ENCODE results near the gene CSNK1G3.

DNA sequence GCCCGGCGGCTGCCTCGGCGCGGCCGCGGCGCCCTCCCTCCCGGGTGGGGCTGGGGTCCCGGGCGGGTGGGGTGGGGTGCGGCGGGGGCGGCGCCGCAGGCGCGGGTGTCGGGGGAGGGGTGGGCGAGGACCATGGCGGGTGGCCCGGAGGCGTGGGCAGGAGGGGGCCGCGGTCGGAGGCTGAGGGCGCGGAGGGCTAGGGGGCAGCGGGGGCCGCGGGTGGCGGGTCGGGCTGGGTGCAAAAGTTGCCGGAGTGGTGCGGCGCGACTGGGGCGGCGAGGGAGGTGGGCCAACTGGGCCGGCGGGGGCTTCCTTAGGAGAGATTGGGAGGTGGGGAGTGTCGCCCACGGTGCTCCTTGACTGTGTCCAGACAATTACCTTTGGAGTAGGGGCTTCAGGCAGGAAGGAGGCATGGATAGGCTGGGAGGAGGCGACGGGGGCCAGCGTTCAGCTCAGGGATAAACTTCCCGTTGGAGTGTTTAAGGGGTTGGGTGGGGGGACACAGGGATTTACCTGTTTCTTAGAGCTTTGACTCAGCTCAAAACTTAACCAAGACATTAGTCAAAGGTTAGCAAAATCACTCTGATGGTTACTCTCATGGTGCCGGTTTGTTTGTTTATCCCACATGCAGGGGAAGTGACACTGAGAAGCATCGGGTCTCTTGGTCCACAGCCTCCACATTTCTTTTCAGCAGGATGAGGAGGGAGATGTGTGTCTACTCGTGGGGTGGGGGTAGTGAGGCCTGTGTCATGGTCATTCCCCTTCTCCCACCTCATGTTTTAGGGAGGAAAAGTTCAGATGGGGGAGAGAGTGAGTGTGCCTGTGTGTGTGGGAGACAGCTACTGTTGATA lies 859 bp downstream of the CSNK1G3 start:
- TF ChIP-seq, protein P1, sequence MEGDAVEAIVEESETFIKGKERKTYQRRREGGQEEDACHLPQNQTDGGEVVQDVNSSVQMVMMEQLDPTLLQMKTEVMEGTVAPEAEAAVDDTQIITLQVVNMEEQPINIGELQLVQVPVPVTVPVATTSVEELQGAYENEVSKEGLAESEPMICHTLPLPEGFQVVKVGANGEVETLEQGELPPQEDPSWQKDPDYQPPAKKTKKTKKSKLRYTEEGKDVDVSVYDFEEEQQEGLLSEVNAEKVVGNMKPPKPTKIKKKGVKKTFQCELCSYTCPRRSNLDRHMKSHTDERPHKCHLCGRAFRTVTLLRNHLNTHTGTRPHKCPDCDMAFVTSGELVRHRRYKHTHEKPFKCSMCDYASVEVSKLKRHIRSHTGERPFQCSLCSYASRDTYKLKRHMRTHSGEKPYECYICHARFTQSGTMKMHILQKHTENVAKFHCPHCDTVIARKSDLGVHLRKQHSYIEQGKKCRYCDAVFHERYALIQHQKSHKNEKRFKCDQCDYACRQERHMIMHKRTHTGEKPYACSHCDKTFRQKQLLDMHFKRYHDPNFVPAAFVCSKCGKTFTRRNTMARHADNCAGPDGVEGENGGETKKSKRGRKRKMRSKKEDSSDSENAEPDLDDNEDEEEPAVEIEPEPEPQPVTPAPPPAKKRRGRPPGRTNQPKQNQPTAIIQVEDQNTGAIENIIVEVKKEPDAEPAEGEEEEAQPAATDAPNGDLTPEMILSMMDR (IDR thresholded peaks at IDR 0.05 in 2 of 3, conservative IDR thresholded peaks at IDR 0.05 in 1 of 3; ENCODE audit: borderline replicate concordance in 1 of 3, insufficient read depth in 1 of 3, low read depth in 2 of 3, low read length in 2 of 3): no peak
- TF ChIP-seq MAX (IDR thresholded peaks at IDR 0.05): no peak
- no peak for TF ChIP-seq SRF (IDR thresholded peaks at IDR 0.05; ENCODE audit: low read depth)
- TF ChIP-seq, protein P2, sequence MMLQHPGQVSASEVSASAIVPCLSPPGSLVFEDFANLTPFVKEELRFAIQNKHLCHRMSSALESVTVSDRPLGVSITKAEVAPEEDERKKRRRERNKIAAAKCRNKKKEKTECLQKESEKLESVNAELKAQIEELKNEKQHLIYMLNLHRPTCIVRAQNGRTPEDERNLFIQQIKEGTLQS (IDR thresholded peaks at IDR 0.05): no peak
- TF ChIP-seq POLR2AphosphoS5 (IDR thresholded peaks at IDR 0.05; ENCODE audit: low read depth, low read length): no peak
- TF ChIP-seq ZNF274 (IDR thresholded peaks at IDR 0.05; ENCODE audit: low read depth, low read length): no peak
- TF ChIP-seq REST (IDR thresholded peaks at IDR 0.05; ENCODE audit: low read depth): no peak
- TF ChIP-seq POLR2A (IDR thresholded peaks at IDR 0.05; ENCODE audit: borderline replicate concordance, extremely low read depth, insufficient read depth, insufficient read length): no peak
- no peak for TF ChIP-seq EZH2 (IDR thresholded peaks at IDR 0.05)
- TF ChIP-seq TCF7L2 (IDR thresholded peaks at IDR 0.05; ENCODE audit: borderline replicate concordance, extremely low read depth, insufficient read depth, insufficient read length): no peak
- no peak for TF ChIP-seq ZBTB33 (IDR thresholded peaks at IDR 0.05; ENCODE audit: extremely low read depth, insufficient replicate concordance, low read length)
- no peak for TF ChIP-seq RAD21 (IDR thresholded peaks at IDR 0.05; ENCODE audit: low read depth)
- no peak for TF ChIP-seq EZH2phosphoT487 (IDR thresholded peaks at IDR 0.05; ENCODE audit: borderline replicate concordance)
- no peak for TF ChIP-seq YY1 (IDR thresholded peaks at IDR 0.05; ENCODE audit: extremely low read depth, insufficient replicate concordance, low read depth, low read length)

Measured in HCT116 (cell line).